ENCODE measurements around the gene SRL. TPM values are rescaled to one million over a fixed set of nuclear protein-coding genes. Genes with fewer than 3 reads are reported as not detected.

The SRL gene
- total and polyA plus RNA-seq, 2 donors = 2.4 to 15.0 TPM

Other genes starting within 250 kb of the SRL start
- gene ADCY9, start 125.6 kb downstream of the SRL start, total RNA-seq = 18.6 TPM
- 21.8 TPM for gene ADCY9, start 125.6 kb downstream of the SRL start, polyA plus RNA-seq
- 6.1 TPM for gene TFAP4, start 30.9 kb upstream of the SRL start, total RNA-seq
- 7.3 TPM for gene TFAP4, start 30.9 kb upstream of the SRL start, polyA plus RNA-seq
- gene GLIS2, start 74.0 kb upstream of the SRL start, total RNA-seq = 6.1 TPM
- 22.1 TPM for gene GLIS2, start 74.0 kb upstream of the SRL start, polyA plus RNA-seq
- 8.6 TPM for gene PAM16, start 109.2 kb upstream of the SRL start, total RNA-seq
- 48.9 TPM for gene PAM16, start 109.2 kb upstream of the SRL start, polyA plus RNA-seq
- 20.8 TPM for gene VASN, start 129.8 kb upstream of the SRL start, total RNA-seq
- gene VASN, start 129.8 kb upstream of the SRL start, polyA plus RNA-seq = 47.6 TPM
- gene CORO7, start 174.5 kb upstream of the SRL start, total RNA-seq = 13.7 TPM
- 15.6 TPM for gene CORO7, start 174.5 kb upstream of the SRL start, polyA plus RNA-seq
- gene DNAJA3, start 183.8 kb upstream of the SRL start, total RNA-seq = 33.5 TPM
- 38.4 TPM for gene DNAJA3, start 183.8 kb upstream of the SRL start, polyA plus RNA-seq
- 25.2 TPM for gene NMRAL1, start 232.5 kb upstream of the SRL start, total RNA-seq
- gene NMRAL1, start 232.5 kb upstream of the SRL start, polyA plus RNA-seq = 48.2 TPM
- gene HMOX2, start 234.3 kb upstream of the SRL start, total RNA-seq = 27.9 TPM
- 45.6 TPM for gene HMOX2, start 234.3 kb upstream of the SRL start, polyA plus RNA-seq

All from urinary bladder (tissue), 2 donors.